Stomach (tissue), 9 donors: Measurements from ENCODE around the gene KRTAP10-5. TPM values are rescaled to one million over a fixed set of nuclear protein-coding genes. Genes with fewer than 3 reads are reported as not detected.

Experiments used
- DNase-seq, 2 donors: peaks; one replicate each; pipeline versions ENCODE4 v3.0.0 to v3.0.0-alpha.2; 2013 to 2019
- H3K27ac ChIP-seq, 5 donors: fragments of 200-600 bp in 4 of 5; sonication (generic) in 4 of 5; one replicate each; pipeline ENCODE4 v1.5.1; 2013 to 2019; ENCODE audit warnings: mild to moderate bottlenecking in 1 of 5, moderate library complexity in 1 of 5
- H3K27me3 ChIP-seq, 3 donors: fragments of 200-600 bp; sonication (generic); one replicate each; pipeline ENCODE4 v1.5.1; 2017 to 2019; ENCODE audit warnings: mixed run types in 1 of 3
- H3K36me3 ChIP-seq, 4 donors: fragments of 200-600 bp; sonication (generic); 1 replicate in 3 of 4; 2 replicates in 1 of 4; pipeline ENCODE4 v1.5.1; 2016 to 2019
- H3K4me1 ChIP-seq, 4 donors: fragments of 200-600 bp; sonication (generic); one replicate each; pipeline ENCODE4 v1.5.1; 2016 to 2019
- H3K4me3 ChIP-seq, 4 donors: fragments of 200-600 bp; sonication (generic) in 3 of 4; one replicate each; pipeline ENCODE4 v1.5.1; 2016 to 2019; ENCODE audit warnings: mild to moderate bottlenecking in 1 of 4
- H3K9me3 ChIP-seq, 4 donors: fragments of 200-600 bp; sonication (generic); one replicate each; pipeline ENCODE4 v1.5.1; 2016 to 2019
- CTCF ChIP-seq, 7 experiments: fragments of 450-650 bp in 4 of 7; fragments of 200-600 bp in 3 of 7; sonication (generic) in 3 of 7; IDR thresholded peaks; one replicate each; pipeline ENCODE4 v1.5.1; 2016 to 2019; ENCODE audit warnings: antibody characterized with exemption in 7 of 7, control low read depth in 2 of 7, mild to moderate bottlenecking in 1 of 7
- EP300 ChIP-seq: sonication (generic); formaldehyde crosslinking; IDR thresholded peaks from one replicate; pipeline ENCODE4 v1.6.1; 2017; ENCODE audit warnings: antibody characterized with exemption
- POLR2A ChIP-seq, 4 donors: fragments of 450-650 bp; IDR thresholded peaks; one replicate each; pipeline ENCODE4 v1.6.1; 2016; ENCODE audit warnings: antibody characterized with exemption in 4 of 4, control low read depth in 2 of 4, mild to moderate bottlenecking in 1 of 4, moderate library complexity in 1 of 4
- POLR2AphosphoS5 ChIP-seq, 3 donors: sonication (generic); formaldehyde crosslinking; IDR thresholded peaks; one replicate each; pipeline ENCODE4 v1.6.1; 2016; ENCODE audit warnings: antibody characterized with exemption in 3 of 3
- WGBS, 5 donors: extraction: QIAGEN DNeasy Blood & Tissue Kit in 3 of 5; methylation state at CpG; one replicate each; pipeline versions ENCODE4 v1.1.5 to v1.1.7; 2013 to 2018; 5-methylcytosine and 5-hydroxymethylcytosine counted together
- intact Hi-C: fragments of 100-400 bp; cut with DNase I; formaldehyde crosslinking; loops from one replicate; pipeline ENCODE4 v1.15.1; 2023; ENCODE audit warnings: low total_unique reads
- polyA plus RNA-seq, 3 donors: library from polyadenylated mRNA; stranded (reverse); fragments of 200-250 nt; gene quantifications; one replicate each; pipeline ENCODE4 v1.2.3, GENCODE V29; 2013
- total RNA-seq, 5 donors: library from RNA; depleted of rRNA; stranded (reverse); fragments of >200 nt; gene quantifications; one replicate each; pipeline versions ENCODE4 v1.1.0 to v1.2.3, GENCODE V29; 2014 to 2016
- donor health status: healthy with polysubstance abuse.
- donor health status: Bipolar disorder and iron deficiency.
- donor health status: healthy.

The KRTAP10-5 gene
- total and polyA plus RNA-seq, 8 donors = 0.10 TPM; not detected in 7

DNA sequence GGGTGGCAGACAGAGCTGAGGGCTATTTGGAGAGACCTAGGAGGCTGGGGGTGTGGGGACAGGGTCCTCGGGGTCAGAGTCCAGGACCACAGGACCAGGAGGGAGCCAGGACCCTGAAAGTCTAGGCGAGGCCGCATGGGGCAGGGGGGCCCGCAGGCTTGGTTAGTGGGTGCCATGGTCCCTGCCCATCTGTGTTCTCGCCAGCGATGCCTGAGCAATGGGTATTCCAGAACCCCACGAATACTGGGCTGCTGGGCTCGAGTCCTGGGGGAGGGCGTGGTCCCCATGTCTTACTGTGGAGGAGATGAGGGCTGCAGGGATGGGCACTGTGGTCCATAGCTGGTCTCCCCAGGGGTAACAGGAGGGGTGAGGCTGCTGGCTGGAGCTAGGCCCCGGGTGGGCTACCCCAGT, 9.9 kb upstream of the KRTAP10-5 start:
- no peaks in the 10 kb centered on the region for H3K36me3 ChIP-seq
- TF ChIP-seq POLR2AphosphoS5 (IDR thresholded peaks at IDR 0.05) (no peak), POLR2A (IDR thresholded peaks at IDR 0.05) (no peak), EP300 (no peak), CTCF (IDR thresholded peaks at IDR 0.05) (no peak)
- 75 to 87% (median 76%) methylated on average over 10 of the region's 10 CpGs for WGBS, 5 donors
- intact Hi-C loops = no loop called here
- no peaks in the 10 kb centered on the region for H3K4me1 ChIP-seq
- peaks cover 0 to 7% (median 0%) of the 10 kb centered on the region in 4 donors for H3K9me3 ChIP-seq
- H3K27me3 ChIP-seq = peaks cover 0 to 56% (median 10%) of the 10 kb centered on the region in 3 donors
- no peak overlapping the region for H3K27ac ChIP-seq
- no peak overlapping the region for H3K4me3 ChIP-seq
- no peak for DNase-seq

- no peak for DNase-seq
- Histone ChIP-seq H3K9me3 (peaks cover 0 to 8% (median 0%) of the 10 kb centered on the region in 4 donors), H3K27ac (no peak overlapping the region), H3K4me3 (no peak overlapping the region), H3K36me3 (no peaks in the 10 kb centered on the region), H3K4me1 (no peaks in the 10 kb centered on the region), H3K27me3 (peaks cover 0 to 60% (median 10%) of the 10 kb centered on the region in 3 donors)
- intact Hi-C loops = no loop called here
- WGBS, 5 donors = 66 to 79% (median 72%) methylated on average over 18 to 24 of the region's 24 CpGs
- no peak for TF ChIP-seq POLR2AphosphoS5 (IDR thresholded peaks at IDR 0.05)
- no peak for TF ChIP-seq CTCF (IDR thresholded peaks at IDR 0.05)
- no peak for TF ChIP-seq EP300
- TF ChIP-seq POLR2A (IDR thresholded peaks at IDR 0.05) = no peak
Observed at GRCh38 chr21:44589586-44590305, 9.3 kb upstream of the KRTAP10-5 start.

DNA sequence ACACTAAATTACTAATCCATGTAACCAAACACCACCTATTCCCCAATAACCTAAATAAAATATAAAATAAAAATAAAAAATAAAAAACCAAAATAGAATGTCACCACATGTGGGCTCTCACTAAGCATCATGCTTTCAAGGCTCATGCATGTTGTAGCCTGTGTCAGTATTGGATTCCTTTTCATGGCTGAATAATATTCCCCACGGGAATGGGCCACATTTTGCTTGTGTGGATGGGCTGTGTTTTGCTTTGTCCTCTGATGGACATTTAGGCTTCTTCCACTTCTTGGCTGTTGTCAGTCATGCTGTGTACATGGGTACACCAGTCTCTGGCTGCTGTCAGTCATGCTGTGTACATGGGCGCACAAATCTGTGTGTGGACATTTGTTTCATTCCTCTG, 8.7 kb upstream of the KRTAP10-5 start:
- H3K36me3 ChIP-seq = no peaks in the 10 kb centered on the region
- H3K27me3 ChIP-seq = peaks cover 0 to 66% (median 10%) of the 10 kb centered on the region in 3 donors
- DNase-seq = no peak
- H3K27ac ChIP-seq = no peak overlapping the region
- TF ChIP-seq POLR2AphosphoS5 (IDR thresholded peaks at IDR 0.05) (no peak), CTCF (IDR thresholded peaks at IDR 0.05) (no peak), POLR2A (IDR thresholded peaks at IDR 0.05) (no peak), EP300 (no peak)
- intact Hi-C loops = no loop called here
- H3K4me3 ChIP-seq = no peak overlapping the region
- 83 to 100% (median 93%) methylated on average over 2 of the region's 2 CpGs for WGBS, 5 donors
- peaks cover 0 to 8% (median 0%) of the 10 kb centered on the region in 4 donors for H3K9me3 ChIP-seq
- H3K4me1 ChIP-seq = no peaks in the 10 kb centered on the region

DNA sequence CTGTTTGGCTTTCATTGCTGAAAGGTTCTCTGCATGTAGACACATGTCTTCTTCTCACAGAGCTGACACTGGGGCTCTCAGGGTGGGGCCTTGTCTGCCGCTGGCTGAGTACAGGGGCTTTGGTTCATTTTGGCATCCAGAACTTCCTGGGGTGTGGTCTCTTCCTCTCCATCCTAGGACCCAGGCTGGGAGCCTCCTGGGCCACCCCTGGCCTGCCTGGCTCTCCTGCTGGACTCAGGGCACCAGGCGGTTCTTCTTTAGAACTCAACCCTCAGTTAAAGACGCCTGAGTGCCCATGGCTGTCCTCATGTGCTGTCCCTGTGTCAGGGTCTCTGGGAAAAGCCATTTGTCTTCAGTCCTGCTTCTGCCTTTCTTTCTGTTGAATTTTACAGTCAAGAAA, 5.5 kb upstream of the KRTAP10-5 start:
- Histone ChIP-seq H3K27me3 (peaks cover 0 to 55% (median 6%) of the 10 kb centered on the region in 3 donors), H3K4me1 (no peaks in the 10 kb centered on the region), H3K9me3 (peaks cover 0 to 20% (median 12%) of the 10 kb centered on the region in 4 donors), H3K4me3 (no peak overlapping the region), H3K27ac (no peak overlapping the region), H3K36me3 (no peaks in the 10 kb centered on the region)
- TF ChIP-seq CTCF (IDR thresholded peaks at IDR 0.05) (no peak), EP300 (no peak), POLR2A (IDR thresholded peaks at IDR 0.05) (no peak), POLR2AphosphoS5 (IDR thresholded peaks at IDR 0.05) (no peak)
- intact Hi-C loops = no loop called here
- no peak for DNase-seq
- 76 to 86% (median 79%) methylated on average over 2 to 3 of the region's 3 CpGs for WGBS, 5 donors
